ENCODE measurements around the gene WASHC2A.
"Not testable (repeated sequence)": the region's sequence is repeated elsewhere in the genome, so short reads cannot be mapped to it uniquely, and the experiment has no call there.

- TF ChIP-seq, protein P1, sequence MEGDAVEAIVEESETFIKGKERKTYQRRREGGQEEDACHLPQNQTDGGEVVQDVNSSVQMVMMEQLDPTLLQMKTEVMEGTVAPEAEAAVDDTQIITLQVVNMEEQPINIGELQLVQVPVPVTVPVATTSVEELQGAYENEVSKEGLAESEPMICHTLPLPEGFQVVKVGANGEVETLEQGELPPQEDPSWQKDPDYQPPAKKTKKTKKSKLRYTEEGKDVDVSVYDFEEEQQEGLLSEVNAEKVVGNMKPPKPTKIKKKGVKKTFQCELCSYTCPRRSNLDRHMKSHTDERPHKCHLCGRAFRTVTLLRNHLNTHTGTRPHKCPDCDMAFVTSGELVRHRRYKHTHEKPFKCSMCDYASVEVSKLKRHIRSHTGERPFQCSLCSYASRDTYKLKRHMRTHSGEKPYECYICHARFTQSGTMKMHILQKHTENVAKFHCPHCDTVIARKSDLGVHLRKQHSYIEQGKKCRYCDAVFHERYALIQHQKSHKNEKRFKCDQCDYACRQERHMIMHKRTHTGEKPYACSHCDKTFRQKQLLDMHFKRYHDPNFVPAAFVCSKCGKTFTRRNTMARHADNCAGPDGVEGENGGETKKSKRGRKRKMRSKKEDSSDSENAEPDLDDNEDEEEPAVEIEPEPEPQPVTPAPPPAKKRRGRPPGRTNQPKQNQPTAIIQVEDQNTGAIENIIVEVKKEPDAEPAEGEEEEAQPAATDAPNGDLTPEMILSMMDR (IDR thresholded peaks at IDR 0.05): not testable (repeated sequence)
- not testable (repeated sequence) for TF ChIP-seq EP300, POLR2AphosphoS5 (IDR thresholded peaks at IDR 0.05)
These were observed 6.2 kb upstream of the WASHC2A start for GRCh38 chr10:50061548-50061947.

Data from upper lobe of left lung (tissue), 4 donors.